GM12874 (cell line): ENCODE measurements around the gene ABHD16A.

Experiments
- CTCF ChIP-seq: IDR thresholded peaks from 2 replicates; pipeline ENCODE4 v1.5.1; 2011; ENCODE audit warnings: low read depth, mild to moderate bottlenecking, control low read depth, low read length, moderate library complexity; ENCODE audit not compliant: insufficient read depth

Gene ABHD16A

DNA sequence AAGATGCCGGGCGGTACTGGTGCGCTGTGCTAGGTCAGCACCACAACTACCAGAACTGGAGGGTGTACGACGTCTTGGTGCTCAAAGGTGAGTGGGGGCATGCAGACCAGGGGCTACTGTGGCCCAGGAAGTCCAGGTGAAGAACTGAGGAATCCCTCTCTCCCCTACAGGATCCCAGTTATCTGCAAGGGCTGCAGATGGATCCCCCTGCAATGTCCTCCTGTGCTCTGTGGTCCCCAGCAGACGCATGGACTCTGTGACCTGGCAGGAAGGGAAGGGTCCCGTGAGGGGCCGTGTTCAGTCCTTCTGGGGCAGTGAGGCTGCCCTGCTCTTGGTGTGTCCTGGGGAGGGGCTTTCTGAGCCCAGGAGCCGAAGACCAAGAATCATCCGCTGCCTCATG is 4.6 kb upstream of the ABHD16A start:
- no peak for TF ChIP-seq CTCF

DNA sequence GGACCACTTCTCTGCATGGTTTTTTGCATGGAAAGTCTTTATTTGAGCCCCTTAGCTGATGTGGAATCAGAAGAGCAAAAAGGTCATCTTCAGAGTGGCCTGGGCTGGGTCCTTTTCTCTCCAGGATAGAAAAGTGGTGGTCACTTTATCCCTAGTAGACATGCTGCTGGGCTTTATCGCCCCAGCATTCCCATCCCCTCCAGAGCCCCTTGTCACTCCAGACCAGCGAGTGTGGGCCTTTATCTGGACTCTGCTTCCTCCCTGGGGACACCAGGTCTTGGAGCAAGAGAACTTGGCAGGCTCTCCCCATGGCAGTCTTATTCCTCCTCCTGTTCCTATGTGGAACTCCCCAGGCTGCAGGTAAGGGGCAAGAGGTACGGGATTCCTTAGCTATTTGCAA is 3.5 kb upstream of the ABHD16A start, which contains the start of gene LY6G6F:
TSS of gene LY6G6F (plus strand) at position 268 of the 400 bp plus-strand sequence. CDS start at position 309, 41 bp downstream.
- no peak for TF ChIP-seq CTCF

- TF ChIP-seq CTCF = no peak
Observed at GRCh38 chr6:31705931-31706330, 2.8 kb upstream of the ABHD16A start.

DNA sequence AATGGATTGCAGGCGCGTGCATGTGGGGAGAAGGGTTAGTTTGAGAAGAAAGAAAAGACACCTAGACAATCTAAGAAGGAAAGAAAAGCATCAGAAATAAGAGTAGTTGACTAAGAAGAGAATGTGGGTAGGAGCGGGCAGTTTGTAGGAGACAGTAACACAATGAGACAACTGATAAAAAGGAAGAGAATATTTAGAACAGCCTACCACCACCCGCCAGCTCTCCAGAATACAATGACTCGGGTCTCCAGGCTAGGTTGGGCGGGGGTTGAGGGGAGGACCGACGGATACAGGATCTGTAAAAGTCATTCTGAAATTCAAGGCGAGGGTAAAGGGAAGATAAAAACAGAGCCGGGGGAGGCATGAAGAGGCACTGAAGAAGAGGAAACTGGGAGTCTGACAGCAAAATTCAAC is 712 bp downstream of the ABHD16A start:
- no peak for TF ChIP-seq CTCF

- no peak for TF ChIP-seq CTCF
Observed at GRCh38 chr6:31701666-31702404, 1.3 kb downstream of the ABHD16A start.

DNA sequence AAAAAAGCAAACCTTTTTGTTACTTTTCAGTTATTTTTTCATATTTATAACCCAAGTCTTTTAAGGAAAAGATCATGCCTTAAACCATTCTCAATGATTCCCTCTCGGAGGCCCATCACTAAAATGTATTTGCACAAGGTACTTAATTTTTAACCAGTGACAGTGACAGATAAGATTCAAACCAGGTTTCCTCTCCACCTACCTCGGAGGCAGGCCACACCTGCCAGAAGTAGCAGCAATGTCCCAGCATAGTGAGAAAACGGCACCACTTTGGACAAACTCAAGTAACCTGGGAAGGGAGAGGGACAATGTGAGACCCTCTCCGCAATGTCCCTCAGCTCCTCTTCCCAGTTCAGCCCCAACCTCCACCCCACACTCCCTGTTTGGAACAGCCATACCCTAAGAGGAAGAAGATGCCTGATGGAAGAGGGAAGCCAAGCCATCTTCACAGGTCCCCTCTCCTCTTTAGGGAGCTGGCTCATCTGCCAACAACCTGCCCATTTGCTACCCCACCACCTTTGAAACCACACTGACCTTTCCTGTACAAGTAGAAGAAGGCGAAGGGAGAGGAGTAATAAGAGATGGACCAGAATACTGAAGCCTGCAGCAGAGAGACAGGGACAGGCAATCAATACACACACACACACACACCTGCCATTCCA is 2.3 kb downstream of the ABHD16A start:
- TF ChIP-seq CTCF = no peak

DNA sequence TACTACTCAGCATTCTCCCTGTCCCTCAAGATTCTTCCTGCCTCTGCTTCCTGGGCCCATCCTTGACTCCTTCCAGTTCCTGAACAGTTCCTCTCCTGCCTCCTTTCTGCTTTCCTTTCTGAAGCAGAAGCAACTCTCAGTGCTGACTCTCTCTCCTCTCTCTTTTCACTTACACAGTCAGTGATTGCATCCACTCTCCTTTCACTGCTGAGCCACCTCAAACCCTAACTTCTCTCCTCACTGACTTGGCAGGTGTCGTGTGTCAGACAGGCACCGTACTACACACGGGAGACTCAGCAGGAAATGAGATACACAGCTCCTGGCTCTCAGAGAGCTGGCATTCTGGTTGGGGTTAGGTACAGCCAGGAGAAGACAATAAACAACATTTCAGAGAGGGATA is 5.6 kb downstream of the ABHD16A start:
- no peak for TF ChIP-seq CTCF
